Tibial nerve (tissue), 4 donors: ENCODE results near the gene TSPAN32. TPM values are rescaled to one million over a fixed set of nuclear protein-coding genes. Genes with fewer than 3 reads are reported as not detected.
"Not testable (repeated sequence)": the region's sequence is repeated elsewhere in the genome, so short reads cannot be mapped to it uniquely, and the experiment has no call there.

Experiments
- DNase-seq, 2 donors: peaks; one replicate each; pipeline ENCODE4 v3.0.0-alpha.2; 2019; ENCODE audit warnings: low spot score in 2 of 2
- H3K27ac ChIP-seq, 4 donors: fragments of 200-600 bp; sonication (generic) in 3 of 4; one replicate each; pipeline ENCODE4 v1.5.1; 2017 to 2019; ENCODE audit warnings: mild to moderate bottlenecking in 1 of 4
- H3K27me3 ChIP-seq, 2 donors: fragments of 200-600 bp; sonication (generic) in 1 of 2; one replicate each; pipeline versions ENCODE4 v1.5.1 to v1.6.0; 2017 to 2019
- H3K36me3 ChIP-seq, 3 donors: fragments of 200-600 bp; sonication (generic); one replicate each; pipeline ENCODE4 v1.5.1; 2018 to 2019
- H3K4me1 ChIP-seq, 4 donors: fragments of 200-600 bp; sonication (generic) in 3 of 4; one replicate each; pipeline ENCODE4 v1.5.1; 2017 to 2019
- H3K4me3 ChIP-seq, 4 donors: fragments of 200-600 bp; sonication (generic) in 3 of 4; one replicate each; pipeline ENCODE4 v1.5.1; 2017 to 2019; ENCODE audit warnings: mild to moderate bottlenecking in 1 of 4, moderate library complexity in 1 of 4
- H3K9me3 ChIP-seq, 4 donors: fragments of 200-600 bp; sonication (generic) in 3 of 4; one replicate each; pipeline ENCODE4 v1.5.1; 2017 to 2019
- CTCF ChIP-seq, 5 experiments: fragments of 200-600 bp in 3 of 5; fragments of 450-650 bp in 2 of 5; sonication (generic) in 3 of 5; IDR thresholded peaks; one replicate each; pipeline ENCODE4 v1.5.1; 2016 to 2019; ENCODE audit warnings: antibody characterized with exemption in 5 of 5, mild to moderate bottlenecking in 3 of 5, moderate library complexity in 2 of 5
- EP300 ChIP-seq, 2 donors: sonication (generic); formaldehyde crosslinking; IDR thresholded peaks; one replicate each; pipeline ENCODE4 v1.6.1; 2017; ENCODE audit warnings: antibody characterized with exemption in 2 of 2, mild to moderate bottlenecking in 1 of 2
- POLR2A ChIP-seq, 2 donors: fragments of 450-650 bp; IDR thresholded peaks; one replicate each; pipeline ENCODE4 v1.6.1; 2017; ENCODE audit warnings: antibody characterized with exemption in 2 of 2, mild to moderate bottlenecking in 2 of 2, moderate library complexity in 2 of 2
- WGBS, 2 donors: methylation state at CpG; one replicate each; pipeline ENCODE4 v1.1.5; 2018; 5-methylcytosine and 5-hydroxymethylcytosine counted together
- total RNA-seq, 4 donors: library from RNA; depleted of rRNA; stranded (reverse); fragments of >200 nt; gene quantifications; one replicate each; pipeline ENCODE4 v1.1.0, GENCODE V29; 2016

TSPAN32 gene
- total RNA-seq, 4 donors from 2014 or later, result 1.8 to 9.0 (median 5.8) TPM

GRCh38 chr11:2328021-2328420, 26.2 kb downstream of the TSPAN32 start:
- H3K27me3 ChIP-seq, result no peaks in the 10 kb centered on the region
- 86 to 87% methylated on average over 11 of the region's 11 CpGs for WGBS, 2 donors
- H3K4me3 ChIP-seq, result no peak overlapping the region
- DNase-seq, result no peak
- H3K27ac ChIP-seq, result no peak overlapping the region
- no peaks in the 10 kb centered on the region for H3K9me3 ChIP-seq
- no peak for TF ChIP-seq POLR2A (IDR thresholded peaks at IDR 0.05)
- no peak for TF ChIP-seq EP300 (IDR thresholded peaks at IDR 0.05)
- TF ChIP-seq CTCF (IDR thresholded peaks at IDR 0.05), result no peak
- no peaks in the 10 kb centered on the region for H3K36me3 ChIP-seq
- no peaks in the 10 kb centered on the region for H3K4me1 ChIP-seq

GRCh38 chr11:2328656-2329354, 27.0 kb downstream of the TSPAN32 start:
- no peaks in the 10 kb centered on the region for H3K9me3 ChIP-seq
- DNase-seq, result no peak
- no peaks in the 10 kb centered on the region for H3K4me1 ChIP-seq
- 94% methylated on average over 15 of the region's 15 CpGs for WGBS, 2 donors
- no peak overlapping the region for H3K27ac ChIP-seq
- no peak overlapping the region for H3K4me3 ChIP-seq
- TF ChIP-seq POLR2A (IDR thresholded peaks at IDR 0.05) (no peak), EP300 (IDR thresholded peaks at IDR 0.05) (no peak), CTCF (IDR thresholded peaks at IDR 0.05) (no peak)
- no peaks in the 10 kb centered on the region for H3K27me3 ChIP-seq
- no peaks in the 10 kb centered on the region for H3K36me3 ChIP-seq

- H3K4me3 ChIP-seq, result no peak overlapping the region
- no peaks in the 10 kb centered on the region for H3K36me3 ChIP-seq
- WGBS, 2 donors, result 88% methylated on average over 9 of the region's 9 CpGs
- no peaks in the 10 kb centered on the region for H3K27me3 ChIP-seq
- DNase-seq, result no peak
- H3K9me3 ChIP-seq, result no peaks in the 10 kb centered on the region
- no peak overlapping the region for H3K27ac ChIP-seq
- TF ChIP-seq POLR2A (IDR thresholded peaks at IDR 0.05), result no peak
- no peak for TF ChIP-seq EP300 (IDR thresholded peaks at IDR 0.05)
- TF ChIP-seq CTCF (IDR thresholded peaks at IDR 0.05), result no peak
- H3K4me1 ChIP-seq, result no peaks in the 10 kb centered on the region
Observed at GRCh38 chr11:2329551-2329950, 27.7 kb downstream of the TSPAN32 start.

- Histone ChIP-seq H3K27ac (no peak overlapping the region), H3K27me3 (no peaks in the 10 kb centered on the region), H3K4me1 (no peaks in the 10 kb centered on the region), H3K4me3 (no peak overlapping the region), H3K36me3 (no peaks in the 10 kb centered on the region), H3K9me3 (no peaks in the 10 kb centered on the region)
- TF ChIP-seq CTCF (IDR thresholded peaks at IDR 0.05) (no peak), POLR2A (IDR thresholded peaks at IDR 0.05) (no peak)
- DNase-seq, result no peak
- WGBS, 2 donors, result 90 to 93% methylated on average over 6 of the region's 6 CpGs
Observed at GRCh38 chr11:2330696-2331095, 28.9 kb downstream of the TSPAN32 start.

DNA sequence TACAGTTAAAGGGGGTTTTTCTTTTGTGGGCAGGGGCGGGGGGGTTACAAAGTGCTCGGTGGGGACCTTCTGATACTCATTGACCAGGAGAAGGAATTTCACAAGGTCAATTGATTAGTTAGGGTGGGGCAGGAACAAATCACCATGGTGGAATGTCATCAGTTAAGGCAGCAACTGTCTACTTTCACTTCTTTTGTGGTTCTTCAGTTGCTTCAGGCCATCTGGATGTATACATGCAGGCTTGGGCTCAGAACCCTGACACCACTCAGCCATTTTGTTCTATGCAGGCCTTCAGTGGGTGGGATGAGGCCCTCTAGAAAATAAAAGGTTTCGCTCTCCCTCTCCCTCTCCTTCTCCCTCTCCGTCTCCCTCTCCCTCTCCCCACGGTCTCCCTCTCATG, 29.6 kb downstream of the TSPAN32 start:
- TF ChIP-seq EP300 (IDR thresholded peaks at IDR 0.05) (no peak), CTCF (IDR thresholded peaks at IDR 0.05) (no peak), POLR2A (IDR thresholded peaks at IDR 0.05) (no peak)
- no peak for DNase-seq
- no peaks in the 10 kb centered on the region for H3K36me3 ChIP-seq
- no peaks in the 10 kb centered on the region for H3K9me3 ChIP-seq
- no peak overlapping the region for H3K27ac ChIP-seq
- no peaks in the 10 kb centered on the region for H3K27me3 ChIP-seq
- H3K4me1 ChIP-seq, result no peaks in the 10 kb centered on the region
- no peak overlapping the region for H3K4me3 ChIP-seq
- 77 to 96% methylated on average over 5 of the region's 5 CpGs for WGBS, 2 donors

DNA sequence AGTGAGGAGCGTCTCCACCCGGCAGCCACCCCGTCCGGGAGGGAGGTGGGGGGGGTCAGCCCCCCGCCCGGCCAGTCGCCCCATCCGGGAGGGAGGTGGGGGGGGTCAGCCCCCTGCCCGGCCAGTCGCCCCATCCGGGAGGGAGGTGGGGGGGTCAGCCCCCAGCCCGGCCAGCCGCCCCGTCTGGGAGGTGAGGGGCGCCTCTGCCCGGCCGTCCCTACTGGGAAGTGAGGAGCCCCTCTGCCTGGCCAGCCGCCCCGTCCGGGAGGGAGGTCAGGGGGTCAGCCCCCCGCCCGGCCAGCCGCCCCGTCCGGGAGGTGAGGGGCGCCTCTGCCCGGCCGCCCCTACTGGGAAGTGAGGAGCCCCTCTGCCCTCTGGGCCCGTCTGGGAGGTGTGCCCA, 30.8 kb downstream of the TSPAN32 start:
- not testable (repeated sequence) for H3K27ac ChIP-seq, H3K4me3 ChIP-seq, H3K9me3 ChIP-seq, H3K36me3 ChIP-seq, DNase-seq, H3K27me3 ChIP-seq, H3K4me1 ChIP-seq
- WGBS, 2 donors, result 86 to 90% methylated on average over 2 to 7 of the region's 29 CpGs

GRCh38 chr11:2333486-2334205, 31.8 kb downstream of the TSPAN32 start:
- 73% methylated on average over 2 of the region's 4 CpGs; no CpG with 5 or more reads in 1 of the 2 donors for WGBS, 2 donors
- H3K27me3 ChIP-seq, H3K27ac ChIP-seq, H3K4me3 ChIP-seq, H3K9me3 ChIP-seq, DNase-seq, H3K4me1 ChIP-seq, H3K36me3 ChIP-seq: not testable (repeated sequence)

DNA sequence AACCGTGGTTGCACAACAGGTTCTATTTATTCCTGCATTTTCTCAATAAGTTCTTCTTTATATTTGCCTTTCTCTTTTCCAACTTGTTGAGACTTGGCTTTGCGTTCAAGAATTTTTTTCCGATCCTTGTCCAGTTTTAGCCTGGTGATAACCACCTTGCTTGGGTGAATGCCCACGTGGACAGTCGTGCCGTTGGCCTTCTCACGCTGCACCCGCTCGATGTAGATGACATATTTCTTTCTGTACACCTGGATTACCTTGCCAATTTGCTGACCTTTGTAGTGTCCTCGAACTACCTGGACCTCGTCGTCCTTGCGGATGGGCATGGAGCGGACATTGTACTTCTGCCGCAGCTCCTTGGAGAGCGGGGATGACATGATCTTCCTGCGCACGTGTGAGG, 33.5 kb downstream of the TSPAN32 start:
- not testable (repeated sequence) for H3K27ac ChIP-seq, H3K4me1 ChIP-seq, H3K4me3 ChIP-seq, H3K9me3 ChIP-seq, H3K36me3 ChIP-seq, H3K27me3 ChIP-seq, DNase-seq
- 96% methylated on average over 18 of the region's 18 CpGs for WGBS, 2 donors
